Endothelial cell (in vitro differentiated cells): ENCODE data around the gene FXR1. TPM values are rescaled to one million over a fixed set of nuclear protein-coding genes. Genes with fewer than 3 reads are reported as not detected.

Experiments used
- DNase-seq: peaks from one replicate; pipeline ENCODE4 v3.0.0; 2021; ENCODE audit warnings: low spot score
- H3K27ac Mint-ChIP-seq: one replicate; pipeline ENCODE4 v1.8.0; 2021; ENCODE audit warnings: mixed read lengths, inconsistent platforms; ENCODE audit not compliant: unreplicated experiment
- H3K27me3 Mint-ChIP-seq: one replicate; pipeline ENCODE4 v1.8.0; 2021; ENCODE audit warnings: mild to moderate bottlenecking, moderate library complexity, mixed read lengths, inconsistent platforms; ENCODE audit not compliant: unreplicated experiment
- H3K36me3 Mint-ChIP-seq: one replicate; pipeline ENCODE4 v1.8.0; 2021; ENCODE audit warnings: mild to moderate bottlenecking, low read depth, mixed read lengths, inconsistent platforms; ENCODE audit not compliant: unreplicated experiment
- H3K4me1 Mint-ChIP-seq: one replicate; pipeline ENCODE4 v1.8.0; 2021; ENCODE audit warnings: mild to moderate bottlenecking, mixed read lengths, inconsistent platforms; ENCODE audit not compliant: unreplicated experiment
- H3K4me3 Mint-ChIP-seq: one replicate; pipeline ENCODE4 v1.8.0; 2021; ENCODE audit warnings: mild to moderate bottlenecking, mixed read lengths, inconsistent platforms; ENCODE audit not compliant: unreplicated experiment
- H3K9me3 Mint-ChIP-seq: one replicate; pipeline ENCODE4 v1.8.0; 2021; ENCODE audit warnings: mixed read lengths, inconsistent platforms; ENCODE audit not compliant: unreplicated experiment
- total RNA-seq: library from RNA; stranded (reverse); fragmentation: NEBNext Ultra II Directional; extraction: Animal tissue kit (Norgen Biotek cat#: 25700); gene quantifications from one replicate; pipeline ENCODE4 v1.2.1, GENCODE V29; 2021; ENCODE audit not compliant: unreplicated experiment
- TF ChIP-seq, protein P1 (sequence below): fragments of 200-600 bp; sonication (generic); IDR thresholded peaks from one replicate; pipeline ENCODE4 v1.5.0; 2021; ENCODE audit warnings: antibody characterized with exemption; ENCODE audit not compliant: unreplicated experiment

FXR1 gene
- total RNA-seq, 1 donor from 2014 or later = 219 TPM

DNA sequence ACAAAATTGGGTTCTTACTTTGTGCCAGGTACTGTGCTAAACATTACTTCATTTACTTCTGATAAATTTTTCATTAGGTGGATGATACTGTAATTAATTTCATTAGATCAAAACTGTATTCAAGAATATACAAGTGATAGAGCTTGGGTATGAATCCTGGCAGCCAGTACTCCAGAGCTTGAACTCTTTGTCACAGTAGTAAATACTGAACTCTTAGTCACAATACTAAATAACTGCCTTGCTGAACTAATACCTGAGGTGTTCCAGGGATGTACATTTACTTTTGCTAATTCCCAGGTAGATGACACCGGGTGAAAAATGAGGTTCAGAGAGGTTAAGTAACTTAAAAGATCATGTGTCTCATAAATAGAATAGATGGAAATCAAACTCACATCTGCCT, 20.3 kb downstream of the FXR1 start:
- no peak overlapping the region for H3K4me3 Mint-ChIP-seq
- H3K9me3 Mint-ChIP-seq = no peaks in the 10 kb centered on the region
- no peak overlapping the region for H3K27ac Mint-ChIP-seq
- H3K36me3 Mint-ChIP-seq = peaks cover 5% of the 10 kb centered on the region
- H3K4me1 Mint-ChIP-seq = peaks cover 2% of the 10 kb centered on the region
- TF ChIP-seq, protein P1, sequence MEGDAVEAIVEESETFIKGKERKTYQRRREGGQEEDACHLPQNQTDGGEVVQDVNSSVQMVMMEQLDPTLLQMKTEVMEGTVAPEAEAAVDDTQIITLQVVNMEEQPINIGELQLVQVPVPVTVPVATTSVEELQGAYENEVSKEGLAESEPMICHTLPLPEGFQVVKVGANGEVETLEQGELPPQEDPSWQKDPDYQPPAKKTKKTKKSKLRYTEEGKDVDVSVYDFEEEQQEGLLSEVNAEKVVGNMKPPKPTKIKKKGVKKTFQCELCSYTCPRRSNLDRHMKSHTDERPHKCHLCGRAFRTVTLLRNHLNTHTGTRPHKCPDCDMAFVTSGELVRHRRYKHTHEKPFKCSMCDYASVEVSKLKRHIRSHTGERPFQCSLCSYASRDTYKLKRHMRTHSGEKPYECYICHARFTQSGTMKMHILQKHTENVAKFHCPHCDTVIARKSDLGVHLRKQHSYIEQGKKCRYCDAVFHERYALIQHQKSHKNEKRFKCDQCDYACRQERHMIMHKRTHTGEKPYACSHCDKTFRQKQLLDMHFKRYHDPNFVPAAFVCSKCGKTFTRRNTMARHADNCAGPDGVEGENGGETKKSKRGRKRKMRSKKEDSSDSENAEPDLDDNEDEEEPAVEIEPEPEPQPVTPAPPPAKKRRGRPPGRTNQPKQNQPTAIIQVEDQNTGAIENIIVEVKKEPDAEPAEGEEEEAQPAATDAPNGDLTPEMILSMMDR = no peak
- no peak for DNase-seq
- H3K27me3 Mint-ChIP-seq = no peaks in the 10 kb centered on the region

DNA sequence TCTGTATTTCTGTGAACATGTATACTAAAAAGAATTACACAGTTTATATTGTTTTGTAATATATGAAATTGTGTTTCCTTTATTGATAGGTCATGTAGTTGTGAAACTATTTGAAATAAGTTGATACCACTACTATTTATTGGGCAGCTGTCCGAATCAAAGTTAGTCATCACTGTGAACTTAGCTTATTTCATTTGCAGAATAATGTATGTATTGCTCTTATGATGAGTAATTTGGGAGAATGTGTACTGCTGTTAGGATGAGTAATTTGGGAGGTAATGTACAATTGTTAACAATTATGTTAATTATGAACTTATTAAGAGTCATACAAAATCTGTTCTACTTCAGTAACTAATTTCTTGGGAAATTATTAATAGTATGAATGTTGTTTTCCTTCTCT, 22.2 kb downstream of the FXR1 start:
- Mint-ChIP-seq H3K36me3 (peaks cover 5% of the 10 kb centered on the region), H3K4me3 (no peak overlapping the region), H3K9me3 (no peaks in the 10 kb centered on the region), H3K27me3 (no peaks in the 10 kb centered on the region), H3K4me1 (peaks cover 2% of the 10 kb centered on the region), H3K27ac (no peak overlapping the region)
- TF ChIP-seq, protein P1 = no peak
- DNase-seq = no peak

DNA sequence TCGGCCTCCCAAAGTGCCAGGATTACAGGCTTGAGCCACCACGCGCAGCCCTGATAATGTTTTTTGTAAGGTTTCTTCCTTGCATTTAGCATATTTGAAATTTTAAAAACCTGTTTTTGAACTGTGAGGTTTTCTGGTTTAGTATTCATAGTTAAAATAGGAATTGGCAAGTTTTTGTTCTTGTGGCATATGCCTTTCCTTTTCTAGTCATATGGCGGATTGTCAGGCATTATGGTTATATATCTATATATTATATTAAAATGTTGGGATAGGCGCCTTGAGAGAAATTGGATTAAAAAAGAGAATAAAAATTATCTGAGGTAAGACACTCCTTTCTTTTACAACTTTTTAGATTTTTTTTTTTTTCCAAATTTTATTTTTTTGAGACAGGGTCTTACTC, 28.4 kb downstream of the FXR1 start:
- TF ChIP-seq, protein P1 = no peak
- H3K36me3 Mint-ChIP-seq = peaks cover 12% of the 10 kb centered on the region
- no peak overlapping the region for H3K27ac Mint-ChIP-seq
- no peak for DNase-seq
- no peak overlapping the region for H3K4me3 Mint-ChIP-seq
- H3K27me3 Mint-ChIP-seq = no peaks in the 10 kb centered on the region
- H3K9me3 Mint-ChIP-seq = no peaks in the 10 kb centered on the region
- H3K4me1 Mint-ChIP-seq = no peaks in the 10 kb centered on the region

DNA sequence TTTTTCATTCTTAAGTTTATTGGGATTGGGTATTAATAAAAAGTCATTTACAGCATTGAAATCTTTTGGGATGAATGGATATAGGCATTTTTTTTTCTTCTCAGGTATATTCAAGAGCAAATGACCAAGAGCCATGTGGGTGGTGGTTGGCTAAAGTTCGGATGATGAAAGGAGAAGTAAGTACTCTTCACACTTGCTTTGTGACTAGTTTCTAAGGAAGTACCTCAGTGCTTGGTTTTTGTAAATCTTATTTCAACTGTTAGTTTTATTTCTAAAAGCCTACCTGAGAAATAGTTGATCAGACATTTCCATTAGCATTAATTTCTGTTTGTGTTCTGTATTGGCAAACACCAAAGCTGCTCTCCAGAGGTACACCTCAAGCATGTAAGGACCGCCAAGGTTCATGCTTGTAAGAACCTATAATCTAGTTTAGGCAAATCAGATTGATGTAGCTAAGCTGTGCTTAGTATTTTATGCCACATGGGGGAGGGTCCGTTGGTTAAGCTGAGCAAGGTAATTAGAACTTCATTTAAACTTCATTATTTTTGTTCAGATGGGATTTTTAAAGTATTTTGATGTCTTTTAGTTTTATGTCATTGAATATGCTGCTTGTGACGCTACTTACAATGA, 35.4 kb downstream of the FXR1 start:
- Mint-ChIP-seq H3K36me3 (peaks cover 12% of the 10 kb centered on the region), H3K4me1 (no peaks in the 10 kb centered on the region), H3K27ac (no peak overlapping the region), H3K27me3 (peaks cover 1% of the 10 kb centered on the region), H3K9me3 (no peaks in the 10 kb centered on the region), H3K4me3 (no peak overlapping the region)
- TF ChIP-seq, protein P1 = no peak
- no peak for DNase-seq

DNA sequence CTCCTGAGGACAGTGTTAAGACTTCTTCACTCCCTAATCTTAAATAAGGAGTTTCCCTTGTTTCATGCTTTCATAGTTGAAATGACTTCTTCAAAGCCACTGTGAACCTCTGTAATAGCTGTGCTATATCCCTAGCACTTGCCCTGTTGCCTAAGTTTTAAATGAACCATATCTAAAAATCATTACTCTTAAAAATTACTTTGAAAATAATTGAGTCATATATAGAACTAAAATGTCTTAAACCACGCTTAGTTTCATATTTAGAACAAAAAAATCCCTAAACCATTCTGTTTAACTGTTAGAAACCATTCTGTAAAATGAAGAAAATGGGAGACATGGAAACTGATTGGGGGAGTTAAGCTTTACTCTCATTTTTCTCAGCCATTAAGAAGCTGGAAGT, 47.2 kb downstream of the FXR1 start:
- Mint-ChIP-seq H3K9me3 (no peaks in the 10 kb centered on the region), H3K36me3 (peaks cover 28% of the 10 kb centered on the region), H3K27ac (no peak overlapping the region), H3K27me3 (peaks cover 2% of the 10 kb centered on the region), H3K4me1 (no peaks in the 10 kb centered on the region), H3K4me3 (no peak overlapping the region)
- TF ChIP-seq, protein P1 = no peak
- no peak for DNase-seq
